Mesenchymal stem cell (in vitro differentiated cells and primary cell): ENCODE measurements around the gene PDZD2.

Experiments used
- DNase-seq: peaks from one replicate; pipeline ENCODE4 v3.0.0-alpha.2; 2013
- H2AFZ ChIP-seq: one replicate; pipeline ENCODE4 v1.6.1; 2013; ENCODE audit warnings: low read depth, mild to moderate bottlenecking, control low read depth, inconsistent platforms, low read length, moderate library complexity
- H2AK5ac ChIP-seq: 2 replicates; pipeline ENCODE4 v1.6.1; 2013; ENCODE audit warnings: low read length, moderate library complexity, mild to moderate bottlenecking, inconsistent platforms; ENCODE audit not compliant: severe bottlenecking
- H2BK120ac ChIP-seq: one replicate; pipeline ENCODE4 v1.6.1; 2013; ENCODE audit warnings: low read depth, mild to moderate bottlenecking, inconsistent platforms, low read length, moderate library complexity
- H2BK12ac ChIP-seq, 2 experiments: one replicate each; pipeline ENCODE4 v1.6.1; 2013; ENCODE audit warnings: inconsistent platforms in 2 of 2, low read length in 2 of 2, mild to moderate bottlenecking in 2 of 2, moderate library complexity in 2 of 2, control low read depth in 1 of 2
- H2BK15ac ChIP-seq: one replicate; pipeline ENCODE4 v1.6.1; 2013; ENCODE audit warnings: mild to moderate bottlenecking, low read depth, inconsistent platforms; ENCODE audit not compliant: poor library complexity, severe bottlenecking
- H2BK5ac ChIP-seq: 2 replicates; pipeline ENCODE4 v1.6.1; 2013; ENCODE audit warnings: low read depth, mild to moderate bottlenecking, low read length, control low read depth, inconsistent platforms; ENCODE audit not compliant: poor library complexity, severe bottlenecking
- H3K14ac ChIP-seq, 2 experiments: one replicate each; pipeline ENCODE4 v1.6.1; 2013; ENCODE audit warnings: inconsistent platforms in 2 of 2, low read length in 2 of 2, control low read depth in 1 of 2, mild to moderate bottlenecking in 1 of 2, moderate library complexity in 1 of 2
- H3K18ac ChIP-seq, 2 experiments: one replicate each; pipeline ENCODE4 v1.6.1; 2013; ENCODE audit warnings: inconsistent platforms in 2 of 2, low read length in 2 of 2, control low read depth in 1 of 2, low read depth in 1 of 2, mild to moderate bottlenecking in 1 of 2
- H3K23ac ChIP-seq, 2 experiments: one replicate each; pipeline ENCODE4 v1.6.1; 2013; ENCODE audit warnings: inconsistent platforms in 2 of 2, low read length in 2 of 2, mild to moderate bottlenecking in 2 of 2, moderate library complexity in 2 of 2, control low read depth in 1 of 2
- H3K27ac ChIP-seq: 2 replicates; pipeline ENCODE4 v1.5.1; 2013; ENCODE audit warnings: mild to moderate bottlenecking, moderate library complexity, low read length, control low read depth, inconsistent platforms; ENCODE audit not compliant: poor library complexity, severe bottlenecking
- H3K27me3 ChIP-seq, 2 experiments: 2 replicates each; pipeline versions ENCODE4 v1.6.1 to v1.7.0; 2013; ENCODE audit warnings: low read length in 2 of 2, mild to moderate bottlenecking in 2 of 2, moderate library complexity in 2 of 2, control low read depth in 1 of 2, inconsistent platforms in 1 of 2; ENCODE audit not compliant: control insufficient read depth in 1 of 2, insufficient read depth in 1 of 2
- H3K36me3 ChIP-seq, 2 experiments: 2 replicates each; pipeline versions ENCODE4 v1.6.1 to v1.7.0; 2013; ENCODE audit warnings: low read length in 2 of 2, control low read depth in 1 of 2, inconsistent platforms in 1 of 2, low read depth in 1 of 2, mild to moderate bottlenecking in 1 of 2; ENCODE audit not compliant: insufficient read depth in 2 of 2, control insufficient read depth in 1 of 2
- H3K4ac ChIP-seq, 2 experiments: one replicate each; pipeline ENCODE4 v1.6.1; 2013; ENCODE audit warnings: inconsistent platforms in 2 of 2, low read length in 2 of 2, mild to moderate bottlenecking in 2 of 2, moderate library complexity in 2 of 2, control low read depth in 1 of 2, low read depth in 1 of 2
- H3K4me1 ChIP-seq: 2 replicates; pipeline ENCODE4 v1.6.1; 2013; ENCODE audit warnings: low read depth, low read length, control low read depth; ENCODE audit not compliant: control insufficient read depth, insufficient read depth
- H3K4me2 ChIP-seq: 2 replicates; pipeline ENCODE4 v1.6.1; 2013; ENCODE audit warnings: low read length, mild to moderate bottlenecking, inconsistent platforms; ENCODE audit not compliant: poor library complexity, severe bottlenecking
- H3K4me3 ChIP-seq, 2 experiments: 2 replicates each; pipeline versions ENCODE4 v1.5.1 to v1.7.0; 2013; ENCODE audit warnings: low read length in 2 of 2, mild to moderate bottlenecking in 2 of 2, control low read depth in 1 of 2, low read depth in 1 of 2; ENCODE audit not compliant: insufficient read depth in 1 of 2
- H3K79me1 ChIP-seq: replicated peaks from 2 replicates; pipeline ENCODE4 v1.6.1; 2013; ENCODE audit warnings: mild to moderate bottlenecking, control low read depth, low read length, inconsistent platforms; ENCODE audit not compliant: poor library complexity, severe bottlenecking
- H3K9ac ChIP-seq: 2 replicates; pipeline ENCODE4 v1.7.0; 2013; ENCODE audit warnings: mild to moderate bottlenecking, low read length, moderate library complexity
- H3K9me3 ChIP-seq: 2 replicates; pipeline ENCODE4 v1.7.0; 2013; ENCODE audit warnings: mild to moderate bottlenecking, low read length; ENCODE audit not compliant: control insufficient read depth
- H4K8ac ChIP-seq: one replicate; pipeline ENCODE4 v1.6.1; 2013; ENCODE audit warnings: inconsistent platforms, mild to moderate bottlenecking, low read length, moderate library complexity
- H4K91ac ChIP-seq: one replicate; pipeline ENCODE4 v1.6.1; 2013; ENCODE audit warnings: mild to moderate bottlenecking, low read length, inconsistent platforms
- WGBS: methylation state at CpG from one replicate; pipeline ENCODE4 v1.1.7; 2013; ENCODE audit warnings: mixed read lengths; 5-methylcytosine and 5-hydroxymethylcytosine counted together

The PDZD2 gene

GRCh38 chr5:31965227-31965626 is 326.3 kb downstream of the PDZD2 start:
- H3K79me1 ChIP-seq: no peaks in the 10 kb centered on the region
- H4K8ac ChIP-seq: no peak overlapping the region
- no peak for DNase-seq
- H3K9ac ChIP-seq: no peak overlapping the region
- H2BK120ac ChIP-seq: no peak overlapping the region
- no peak overlapping the region for H3K14ac ChIP-seq
- peaks cover 0 to 36% of the 10 kb centered on the region in 2 experiments for H3K27me3 ChIP-seq
- no peak overlapping the region for H2BK12ac ChIP-seq
- H3K4ac ChIP-seq: no peak overlapping the region
- H3K18ac ChIP-seq: no peak overlapping the region
- no peaks in the 10 kb centered on the region for H3K36me3 ChIP-seq
- H2BK15ac ChIP-seq: no peak overlapping the region
- no peak overlapping the region for H2AK5ac ChIP-seq
- no peak overlapping the region for H2AFZ ChIP-seq
- 80% methylated on average over 6 of the region's 6 CpGs for WGBS
- H3K4me2 ChIP-seq: no peak overlapping the region
- H3K4me3 ChIP-seq: no peak overlapping the region
- no peak overlapping the region for H2BK5ac ChIP-seq
- H3K23ac ChIP-seq: no peak overlapping the region
- H4K91ac ChIP-seq: no peak overlapping the region
- peaks cover 2% of the 10 kb centered on the region for H3K4me1 ChIP-seq
- no peak overlapping the region for H3K27ac ChIP-seq
- no peaks in the 10 kb centered on the region for H3K9me3 ChIP-seq

- H3K9me3 ChIP-seq: no peaks in the 10 kb centered on the region
- H3K27me3 ChIP-seq: peaks cover 3 to 39% of the 10 kb centered on the region in 2 experiments
- H3K4me3 ChIP-seq: no peak overlapping the region
- 98% methylated on average over 5 of the region's 5 CpGs for WGBS
- DNase-seq: no peak
- no peaks in the 10 kb centered on the region for H3K36me3 ChIP-seq
- no peak overlapping the region for H4K8ac ChIP-seq
- no peak overlapping the region for H3K4me2 ChIP-seq
- no peak overlapping the region for H3K23ac ChIP-seq
- no peak overlapping the region for H2AFZ ChIP-seq
- no peak overlapping the region for H2BK120ac ChIP-seq
- H3K4ac ChIP-seq: no peak overlapping the region
- no peak overlapping the region for H2BK15ac ChIP-seq
- peaks cover 2% of the 10 kb centered on the region for H3K4me1 ChIP-seq
- no peak overlapping the region for H3K14ac ChIP-seq
- no peak overlapping the region for H4K91ac ChIP-seq
- H3K79me1 ChIP-seq: no peaks in the 10 kb centered on the region
- H2BK5ac ChIP-seq: no peak overlapping the region
- H3K18ac ChIP-seq: no peak overlapping the region
- H2BK12ac ChIP-seq: no peak overlapping the region
- H3K9ac ChIP-seq: no peak overlapping the region
- H3K27ac ChIP-seq: no peak overlapping the region
- H2AK5ac ChIP-seq: no peak overlapping the region
Observed at GRCh38 chr5:31966936-31967335, 328.0 kb downstream of the PDZD2 start.

GRCh38 chr5:31967461-31967860 is 328.5 kb downstream of the PDZD2 start:
- Histone ChIP-seq H3K23ac (no peak overlapping the region), H3K4me2 (no peak overlapping the region)

GRCh38 chr5:31972558-31972957 is 333.6 kb downstream of the PDZD2 start:
- no peak overlapping the region for H2BK120ac ChIP-seq
- H3K36me3 ChIP-seq: no peaks in the 10 kb centered on the region
- DNase-seq: no peak
- H2AK5ac ChIP-seq: no peak overlapping the region
- H3K18ac ChIP-seq: no peak overlapping the region
- H3K4ac ChIP-seq: no peak overlapping the region
- H3K79me1 ChIP-seq: no peaks in the 10 kb centered on the region
- no peak overlapping the region for H2BK12ac ChIP-seq
- no peak overlapping the region for H2BK5ac ChIP-seq
- H3K4me1 ChIP-seq: no peaks in the 10 kb centered on the region
- no peak overlapping the region for H3K9ac ChIP-seq
- no peak overlapping the region for H3K4me3 ChIP-seq
- no peak overlapping the region for H2AFZ ChIP-seq
- no peak overlapping the region for H3K27ac ChIP-seq
- no peak overlapping the region for H3K23ac ChIP-seq
- H4K91ac ChIP-seq: no peak overlapping the region
- H3K14ac ChIP-seq: no peak overlapping the region
- no peak overlapping the region for H3K4me2 ChIP-seq
- H3K27me3 ChIP-seq: peaks cover 3 to 21% of the 10 kb centered on the region in 2 experiments
- no peak overlapping the region for H4K8ac ChIP-seq
- no peaks in the 10 kb centered on the region for H3K9me3 ChIP-seq
- H2BK15ac ChIP-seq: no peak overlapping the region

More at GRCh38 chr5:31967461-31967860, 328.5 kb downstream of the PDZD2 start:
- DNase-seq: no peak
- no peak overlapping the region for H3K14ac ChIP-seq
- H3K4ac ChIP-seq: no peak overlapping the region
- H3K9me3 ChIP-seq: no peaks in the 10 kb centered on the region
- H2BK120ac ChIP-seq: no peak overlapping the region
- no peak overlapping the region for H3K4me3 ChIP-seq
- H3K4me1 ChIP-seq: peaks cover 2% of the 10 kb centered on the region
- H2BK15ac ChIP-seq: no peak overlapping the region
- H2BK12ac ChIP-seq: no peak overlapping the region
- no peak overlapping the region for H4K8ac ChIP-seq
- 89% methylated on average over 3 of the region's 3 CpGs for WGBS
- H4K91ac ChIP-seq: no peak overlapping the region
- no peak overlapping the region for H2AK5ac ChIP-seq
- no peak overlapping the region for H3K18ac ChIP-seq
- no peak overlapping the region for H3K9ac ChIP-seq
- peaks cover 3 to 35% of the 10 kb centered on the region in 2 experiments for H3K27me3 ChIP-seq
- H3K27ac ChIP-seq: no peak overlapping the region
- no peak overlapping the region for H2AFZ ChIP-seq
- H3K36me3 ChIP-seq: no peaks in the 10 kb centered on the region
- no peaks in the 10 kb centered on the region for H3K79me1 ChIP-seq
- H2BK5ac ChIP-seq: no peak overlapping the region
